Measurements from ENCODE around the gene GABRG3. TPM values are rescaled to one million over a fixed set of nuclear protein-coding genes. Genes with fewer than 3 reads are reported as not detected.

GABRG3 gene
- total and polyA plus RNA-seq, 7 donors, result not detected

DNA sequence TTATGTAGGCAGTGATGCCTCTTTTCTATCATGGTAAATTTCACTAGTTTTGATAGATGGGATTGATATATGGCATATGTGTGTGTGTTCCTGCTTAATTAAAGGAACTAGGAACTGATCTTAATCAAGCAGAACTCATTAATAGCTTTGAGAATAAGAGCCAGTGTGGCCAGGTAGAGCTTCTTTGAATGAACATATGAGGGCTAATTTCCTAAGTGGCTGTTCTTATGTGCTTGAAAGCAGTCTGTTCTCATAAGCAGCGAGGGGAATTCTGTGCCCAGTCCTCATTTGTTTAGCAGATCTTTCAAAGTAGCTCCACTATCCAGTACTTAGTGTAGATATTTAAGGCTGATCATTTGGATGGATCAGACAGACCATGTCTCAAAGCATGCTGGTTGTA lies 164.2 kb downstream of the GABRG3 start:
- ATAC-seq (no peak), DNase-seq (no peak)
- Histone ChIP-seq H3K27me3 (ENCODE audit: insufficient read depth in 3 of 3, low read length in 2 of 3) (no peaks in the 10 kb centered on the region), H3K4me1 (no peaks in the 10 kb centered on the region), H3K36me3 (ENCODE audit: insufficient read depth in 1 of 2, low read depth in 1 of 2) (no peaks in the 10 kb centered on the region), H3K9me3 (peaks cover 2% of the 10 kb centered on the region), H3K27ac (no peak overlapping the region), H3K4me3 (no peak overlapping the region)
- intact Hi-C loops (cut with DNase I), result no loop called here
- TF ChIP-seq, protein P1, sequence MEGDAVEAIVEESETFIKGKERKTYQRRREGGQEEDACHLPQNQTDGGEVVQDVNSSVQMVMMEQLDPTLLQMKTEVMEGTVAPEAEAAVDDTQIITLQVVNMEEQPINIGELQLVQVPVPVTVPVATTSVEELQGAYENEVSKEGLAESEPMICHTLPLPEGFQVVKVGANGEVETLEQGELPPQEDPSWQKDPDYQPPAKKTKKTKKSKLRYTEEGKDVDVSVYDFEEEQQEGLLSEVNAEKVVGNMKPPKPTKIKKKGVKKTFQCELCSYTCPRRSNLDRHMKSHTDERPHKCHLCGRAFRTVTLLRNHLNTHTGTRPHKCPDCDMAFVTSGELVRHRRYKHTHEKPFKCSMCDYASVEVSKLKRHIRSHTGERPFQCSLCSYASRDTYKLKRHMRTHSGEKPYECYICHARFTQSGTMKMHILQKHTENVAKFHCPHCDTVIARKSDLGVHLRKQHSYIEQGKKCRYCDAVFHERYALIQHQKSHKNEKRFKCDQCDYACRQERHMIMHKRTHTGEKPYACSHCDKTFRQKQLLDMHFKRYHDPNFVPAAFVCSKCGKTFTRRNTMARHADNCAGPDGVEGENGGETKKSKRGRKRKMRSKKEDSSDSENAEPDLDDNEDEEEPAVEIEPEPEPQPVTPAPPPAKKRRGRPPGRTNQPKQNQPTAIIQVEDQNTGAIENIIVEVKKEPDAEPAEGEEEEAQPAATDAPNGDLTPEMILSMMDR (IDR thresholded peaks at IDR 0.05), result no peak
- 72 to 87% (median 72%) methylated on average over 1 of the region's 1 CpG for WGBS, 3 donors

- Histone ChIP-seq H3K9me3 (no peaks in the 10 kb centered on the region), H3K36me3 (ENCODE audit: insufficient read depth in 1 of 2, low read depth in 1 of 2) (no peaks in the 10 kb centered on the region), H3K27ac (no peak overlapping the region), H3K4me3 (no peak overlapping the region), H3K4me1 (no peaks in the 10 kb centered on the region), H3K27me3 (ENCODE audit: insufficient read depth in 3 of 3, low read length in 2 of 3) (no peaks in the 10 kb centered on the region)
- no peak for DNase-seq
- TF ChIP-seq, protein P1 (IDR thresholded peaks at IDR 0.05), result no peak
- intact Hi-C loops (cut with DNase I), result no loop called here
- 54 to 62% (median 55%) methylated on average over 5 of the region's 5 CpGs for WGBS, 3 donors
- ATAC-seq, result no peak
Observed at GRCh38 chr15:27137127-27137526, 166.1 kb downstream of the GABRG3 start.

DNA sequence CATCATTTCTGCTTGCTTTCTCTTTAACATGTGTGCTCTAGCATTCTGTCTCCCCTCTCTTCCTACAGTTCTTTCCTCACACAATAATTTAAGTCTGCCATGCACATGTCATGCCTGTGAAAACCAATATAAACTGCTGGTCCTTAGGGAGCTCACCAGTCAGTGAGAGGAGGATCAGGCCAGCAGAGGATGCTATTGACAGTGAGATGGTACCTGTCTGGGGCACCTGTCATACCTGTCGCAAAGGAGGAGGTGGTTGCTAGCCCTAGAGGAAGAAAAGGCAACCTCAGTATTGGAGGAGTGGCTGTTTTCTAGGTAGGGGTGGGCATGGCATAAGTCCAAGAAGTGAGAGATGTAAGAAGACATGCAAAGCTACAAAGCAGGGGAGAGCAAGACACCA lies 194.6 kb downstream of the GABRG3 start:
- Histone ChIP-seq H3K4me3 (no peak overlapping the region), H3K27ac (no peak overlapping the region), H3K36me3 (ENCODE audit: insufficient read depth in 1 of 2, low read depth in 1 of 2) (no peaks in the 10 kb centered on the region), H3K9me3 (no peaks in the 10 kb centered on the region), H3K4me1 (no peaks in the 10 kb centered on the region), H3K27me3 (ENCODE audit: insufficient read depth in 3 of 3, low read length in 2 of 3) (no peaks in the 10 kb centered on the region)
- DNase-seq (no peak), ATAC-seq (no peak)
- WGBS, 3 donors, result 88 to 95% (median 95%) methylated on average over 1 of the region's 1 CpG
- TF ChIP-seq, protein P1 (IDR thresholded peaks at IDR 0.05), result no peak
- intact Hi-C loops (cut with DNase I), result no loop called here

GRCh38 chr15:27166917-27167316 lies 195.9 kb downstream of the GABRG3 start:
- 48 to 69% (median 64%) methylated on average over 4 of the region's 4 CpGs for WGBS, 3 donors
- Histone ChIP-seq H3K4me3 (no peak overlapping the region), H3K4me1 (no peaks in the 10 kb centered on the region), H3K27ac (no peak overlapping the region), H3K36me3 (ENCODE audit: insufficient read depth in 1 of 2, low read depth in 1 of 2) (no peaks in the 10 kb centered on the region), H3K27me3 (ENCODE audit: insufficient read depth in 3 of 3, low read length in 2 of 3) (no peaks in the 10 kb centered on the region), H3K9me3 (no peaks in the 10 kb centered on the region)
- intact Hi-C loops (cut with DNase I), result no loop called here
- ATAC-seq (no peak), DNase-seq (no peak)
- TF ChIP-seq, protein P1 (IDR thresholded peaks at IDR 0.05), result no peak

DNA sequence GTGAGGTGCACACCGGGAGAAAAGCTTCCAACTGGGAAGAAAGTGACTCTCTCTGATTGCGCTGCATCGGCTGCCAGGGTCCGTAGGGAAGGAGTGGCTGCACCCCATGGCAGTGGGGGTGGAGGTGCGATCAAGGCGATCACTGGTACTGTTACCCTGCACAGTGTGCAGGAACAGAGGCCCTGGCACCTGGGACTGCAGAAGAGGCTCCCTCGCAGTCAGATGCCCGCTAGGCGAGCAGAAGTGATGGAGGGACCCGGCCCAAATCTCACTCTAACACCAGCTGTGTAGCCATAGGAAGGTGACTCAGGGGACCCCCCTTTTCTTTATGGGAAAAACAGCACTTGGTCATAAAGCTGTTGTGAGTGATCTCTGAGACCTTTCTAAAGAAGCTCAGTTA lies 196.8 kb downstream of the GABRG3 start:
- 83 to 86% (median 86%) methylated on average over 10 of the region's 10 CpGs for WGBS, 3 donors
- H3K27me3 ChIP-seq (ENCODE audit: insufficient read depth in 3 of 3, low read length in 2 of 3), result no peaks in the 10 kb centered on the region
- intact Hi-C loops (cut with DNase I), result no loop called here
- H3K27ac ChIP-seq, result no peak overlapping the region
- DNase-seq, result no peak
- ATAC-seq, result no peak
- TF ChIP-seq, protein P1 (IDR thresholded peaks at IDR 0.05), result no peak
- no peaks in the 10 kb centered on the region for H3K36me3 ChIP-seq (ENCODE audit: insufficient read depth in 1 of 2, low read depth in 1 of 2)
- H3K9me3 ChIP-seq, result no peaks in the 10 kb centered on the region
- H3K4me3 ChIP-seq, result no peak overlapping the region
- H3K4me1 ChIP-seq, result no peaks in the 10 kb centered on the region

Measured in psoas muscle (tissue), 8 donors.